Measurements from ENCODE around the gene OSBPL5. TPM values are rescaled to one million over a fixed set of nuclear protein-coding genes. Genes with fewer than 3 reads are reported as not detected.

Gene OSBPL5
- total RNA-seq, 1 experiment from 2014 or later = 16.1 TPM

DNA sequence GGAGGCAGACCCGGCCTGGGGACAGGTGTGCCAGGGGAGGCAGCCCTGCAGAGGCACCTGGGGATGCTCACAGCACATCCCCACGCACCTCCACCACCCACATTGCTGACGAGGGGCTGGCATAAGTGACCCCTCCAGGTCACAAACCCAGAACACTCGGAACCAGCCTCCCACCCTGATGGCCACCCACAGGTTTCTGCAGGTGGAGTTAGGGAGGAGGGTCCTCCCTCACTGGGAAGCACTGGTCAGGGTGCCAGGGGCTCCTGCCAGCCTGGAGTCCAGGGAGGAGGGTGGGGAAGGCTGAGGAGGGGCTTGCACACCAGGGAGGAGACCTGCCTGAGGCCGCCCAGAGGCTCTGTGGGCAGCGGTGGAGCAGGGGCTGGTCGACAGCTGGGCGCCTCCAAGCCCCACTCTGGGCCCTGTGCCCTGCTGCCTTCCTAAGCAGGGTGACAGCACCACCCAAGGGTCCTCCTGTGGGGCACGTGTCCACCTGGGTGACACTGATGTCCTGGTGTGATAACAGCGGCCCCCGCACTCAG lies 56.9 kb downstream of the OSBPL5 start:
- H3K56ac ChIP-seq (ENCODE audit: insufficient read length, low read depth, low read length) = no peak overlapping the region
- TF ChIP-seq, protein P1, sequence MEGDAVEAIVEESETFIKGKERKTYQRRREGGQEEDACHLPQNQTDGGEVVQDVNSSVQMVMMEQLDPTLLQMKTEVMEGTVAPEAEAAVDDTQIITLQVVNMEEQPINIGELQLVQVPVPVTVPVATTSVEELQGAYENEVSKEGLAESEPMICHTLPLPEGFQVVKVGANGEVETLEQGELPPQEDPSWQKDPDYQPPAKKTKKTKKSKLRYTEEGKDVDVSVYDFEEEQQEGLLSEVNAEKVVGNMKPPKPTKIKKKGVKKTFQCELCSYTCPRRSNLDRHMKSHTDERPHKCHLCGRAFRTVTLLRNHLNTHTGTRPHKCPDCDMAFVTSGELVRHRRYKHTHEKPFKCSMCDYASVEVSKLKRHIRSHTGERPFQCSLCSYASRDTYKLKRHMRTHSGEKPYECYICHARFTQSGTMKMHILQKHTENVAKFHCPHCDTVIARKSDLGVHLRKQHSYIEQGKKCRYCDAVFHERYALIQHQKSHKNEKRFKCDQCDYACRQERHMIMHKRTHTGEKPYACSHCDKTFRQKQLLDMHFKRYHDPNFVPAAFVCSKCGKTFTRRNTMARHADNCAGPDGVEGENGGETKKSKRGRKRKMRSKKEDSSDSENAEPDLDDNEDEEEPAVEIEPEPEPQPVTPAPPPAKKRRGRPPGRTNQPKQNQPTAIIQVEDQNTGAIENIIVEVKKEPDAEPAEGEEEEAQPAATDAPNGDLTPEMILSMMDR (conservative IDR thresholded peaks at IDR 0.05) = no peak
- H3K4me2 ChIP-seq (ENCODE audit: insufficient read depth, insufficient read length, low read length) = no peak overlapping the region
- peaks cover 8% of the 10 kb centered on the region for H3K9me3 ChIP-seq (ENCODE audit: control insufficient read depth, low read depth, low read length)
- H3K18ac ChIP-seq (ENCODE audit: insufficient read length, low read depth, low read length) = no peak overlapping the region
- H4K5ac ChIP-seq (ENCODE audit: insufficient read length, low read depth, low read length) = no peak overlapping the region
- H3K27me3 ChIP-seq (ENCODE audit: insufficient read depth, low read length) = no peaks in the 10 kb centered on the region
- no peak overlapping the region for H3T11ph ChIP-seq (ENCODE audit: low read length)
- WGBS (ENCODE audit: extremely low coverage, insufficient read length, low lambda C conversion rate) = no CpG with 5 or more reads among the region's 11 CpGs
- H2AFZ ChIP-seq (ENCODE audit: low read length) = no peak overlapping the region
- H3K23me2 ChIP-seq (ENCODE audit: insufficient read length, low read depth, low read length, poor library complexity, severe bottlenecking) = no peaks in the 10 kb centered on the region
- no peak overlapping the region for H2BK15ac ChIP-seq (ENCODE audit: low read depth, low read length)
- H2BK20ac ChIP-seq (ENCODE audit: low read depth, low read length, poor library complexity, severe bottlenecking) = no peak overlapping the region
- DNase-seq = no peak
- no peaks in the 10 kb centered on the region for H3K79me1 ChIP-seq (ENCODE audit: insufficient read depth, low read depth, low read length, poor library complexity, severe bottlenecking)
- no peak overlapping the region for H4K8ac ChIP-seq (replicated peaks; ENCODE audit: insufficient read length, low read depth, low read length)
- no peak overlapping the region for H2BK12ac ChIP-seq (ENCODE audit: insufficient read length, low read depth, low read length)
- no peaks in the 10 kb centered on the region for H3K79me2 ChIP-seq (ENCODE audit: insufficient read depth, low read length)
- no peak overlapping the region for H3K23ac ChIP-seq (ENCODE audit: insufficient read length, low read depth, low read length)
- H3K14ac ChIP-seq (ENCODE audit: insufficient read depth, low read length) = no peak overlapping the region
- no peak overlapping the region for H3K4me3 Mint-ChIP-seq
- H4K20me1 ChIP-seq (ENCODE audit: control insufficient read depth, insufficient read depth, insufficient read length) = no peaks in the 10 kb centered on the region
- H2BK5ac ChIP-seq (ENCODE audit: insufficient read length, low read length) = no peak overlapping the region
- no peak overlapping the region for H2AK5ac ChIP-seq (ENCODE audit: insufficient read length, low read length)
- no peak overlapping the region for H3K27ac Mint-ChIP-seq
- H3K4ac ChIP-seq (ENCODE audit: low read depth, low read length) = no peak overlapping the region
- no peak overlapping the region for H3K27ac ChIP-seq (ENCODE audit: insufficient read length, low read depth, low read length)
- H3K27me3 Mint-ChIP-seq (ENCODE audit: low read depth) = no peaks in the 10 kb centered on the region
- H3K9ac ChIP-seq (ENCODE audit: extremely low read depth, insufficient read length, low read length) = no peak overlapping the region
- H4K91ac ChIP-seq (ENCODE audit: insufficient read length, low read depth, low read length) = no peak overlapping the region
- H2BK120ac ChIP-seq (ENCODE audit: low read depth, low read length, poor library complexity, severe bottlenecking) = no peak overlapping the region
- H3K9me3 Mint-ChIP-seq = peaks cover 20% of the 10 kb centered on the region in 2 experiments
- H3K4me1 ChIP-seq (ENCODE audit: insufficient read depth, low read length) = no peaks in the 10 kb centered on the region
- H3K4me1 Mint-ChIP-seq = peaks cover 18 to 28% of the 10 kb centered on the region in 2 experiments
- peaks cover 25 to 29% (median 29%) of the 10 kb centered on the region in 3 experiments for H3K36me3 Mint-ChIP-seq (ENCODE audit: insufficient read depth in 1 of 3, low read depth in 3 of 3)
